ENCODE results near the gene LINC01488. TPM values are rescaled to one million over a fixed set of nuclear protein-coding genes. Genes with fewer than 3 reads are reported as not detected.

The LINC01488 gene
- total RNA-seq, 4 donors from 2014 or later = not detected

GRCh38 chr11:69450857-69451220, 30.6 kb upstream of the LINC01488 start:
- in situ Hi-C loops (cut with MboI; ENCODE audit: low pct_ligation_motif_present in 1 of 4, low pct_unique_long_range_greater_than_20kb in 1 of 4, low sequenced_read_pairs in 3 of 4) = no loop called here
- Histone ChIP-seq H3K27ac (no peak overlapping the region), H3K36me3 (no peaks in the 10 kb centered on the region), H3K9me3 (no peaks in the 10 kb centered on the region), H3K27me3 (no peaks in the 10 kb centered on the region), H3K4me3 (no peak overlapping the region), H3K4me1 (peaks cover 0 to 6% (median 0%) of the 10 kb centered on the region in 4 donors)
- intact Hi-C loops (cut with DNase I; ENCODE audit: low total_unique reads) = no loop called here
- no peak for DNase-seq
- 84 to 92% methylated on average over 3 to 6 of the region's 6 CpGs for WGBS, 2 donors (ENCODE audit: low coverage in 1 of 2)
- TF ChIP-seq POLR2AphosphoS5 (IDR thresholded peaks at IDR 0.05) = no peak
- TF ChIP-seq CTCF (IDR thresholded peaks at IDR 0.05) = no peak
- TF ChIP-seq EP300 (IDR thresholded peaks at IDR 0.05; ENCODE audit: low read depth) = no peak

- intact Hi-C loops (cut with DNase I; ENCODE audit: low total_unique reads) = no loop called here
- H3K27ac ChIP-seq = no peak overlapping the region
Measured at GRCh38 chr11:69451289-69451688, 30.2 kb upstream of the LINC01488 start.

GRCh38 chr11:69452206-69452987, 29.1 kb upstream of the LINC01488 start:
- Histone ChIP-seq H3K27ac (no peak overlapping the region), H3K27me3 (no peaks in the 10 kb centered on the region), H3K4me1 (peaks cover 0 to 6% (median 0%) of the 10 kb centered on the region in 4 donors), H3K4me3 (no peak overlapping the region), H3K36me3 (no peaks in the 10 kb centered on the region), H3K9me3 (no peaks in the 10 kb centered on the region)
- intact Hi-C loops (cut with DNase I; ENCODE audit: low total_unique reads) = no loop called here
- TF ChIP-seq EP300 (IDR thresholded peaks at IDR 0.05; ENCODE audit: low read depth) (no peak), POLR2AphosphoS5 (IDR thresholded peaks at IDR 0.05) (no peak), POLR2A (IDR thresholded peaks at IDR 0.05) (no peak)
- in situ Hi-C loops (cut with MboI; ENCODE audit: low pct_ligation_motif_present in 1 of 4, low pct_unique_long_range_greater_than_20kb in 1 of 4, low sequenced_read_pairs in 3 of 4) = no loop called here
- no peak for DNase-seq
- 80 to 83% methylated on average over 6 of the region's 6 CpGs for WGBS, 2 donors (ENCODE audit: low coverage in 1 of 2)

More at GRCh38 chr11:69451289-69451688, 30.2 kb upstream of the LINC01488 start:
- Histone ChIP-seq H3K36me3 (no peaks in the 10 kb centered on the region), H3K4me1 (peaks cover 0 to 6% (median 0%) of the 10 kb centered on the region in 4 donors), H3K4me3 (no peak overlapping the region), H3K9me3 (no peaks in the 10 kb centered on the region), H3K27me3 (no peaks in the 10 kb centered on the region)
- TF ChIP-seq POLR2AphosphoS5 (IDR thresholded peaks at IDR 0.05) (no peak), POLR2A (IDR thresholded peaks at IDR 0.05) (no peak), CTCF (IDR thresholded peaks at IDR 0.05) (no peak), EP300 (IDR thresholded peaks at IDR 0.05; ENCODE audit: low read depth) (no peak)
- no peak for DNase-seq
- in situ Hi-C loops (cut with MboI; ENCODE audit: low pct_ligation_motif_present in 1 of 4, low pct_unique_long_range_greater_than_20kb in 1 of 4, low sequenced_read_pairs in 3 of 4) = no loop called here

- Histone ChIP-seq H3K9me3 (no peaks in the 10 kb centered on the region), H3K27ac (no peak overlapping the region)
- in situ Hi-C loops (cut with MboI; ENCODE audit: low pct_ligation_motif_present in 1 of 4, low pct_unique_long_range_greater_than_20kb in 1 of 4, low sequenced_read_pairs in 3 of 4) = no loop called here
Measured at GRCh38 chr11:69453151-69453550, 28.3 kb upstream of the LINC01488 start.

More at GRCh38 chr11:69453151-69453550, 28.3 kb upstream of the LINC01488 start:
- TF ChIP-seq POLR2A (IDR thresholded peaks at IDR 0.05) (no peak), POLR2AphosphoS5 (IDR thresholded peaks at IDR 0.05) (no peak), EP300 (IDR thresholded peaks at IDR 0.05; ENCODE audit: low read depth) (no peak), CTCF (IDR thresholded peaks at IDR 0.05) (no peak)
- Histone ChIP-seq H3K36me3 (no peaks in the 10 kb centered on the region), H3K4me3 (no peak overlapping the region), H3K4me1 (peaks cover 0 to 6% (median 0%) of the 10 kb centered on the region in 4 donors), H3K27me3 (no peaks in the 10 kb centered on the region)
- WGBS, 2 donors (ENCODE audit: low coverage in 1 of 2) = 70 to 84% methylated on average over 2 to 6 of the region's 6 CpGs
- intact Hi-C loops (cut with DNase I; ENCODE audit: low total_unique reads) = no loop called here
- DNase-seq = no peak

All from transverse colon (tissue), 4 donors.